Esophagus (tissue), 2 donors: ENCODE results near the gene UBXN6. TPM values are rescaled to one million over a fixed set of nuclear protein-coding genes. Genes with fewer than 3 reads are reported as not detected.

Experiments
- H3K27ac ChIP-seq, 2 donors: one replicate each; pipeline ENCODE4 v1.5.1; 2013; ENCODE audit warnings: low read depth in 2 of 2, mild to moderate bottlenecking in 2 of 2, inconsistent platforms in 1 of 2, low read length in 1 of 2, moderate library complexity in 1 of 2
- H3K27me3 ChIP-seq, 2 donors: one replicate each; pipeline ENCODE4 v1.6.1; 2013; ENCODE audit warnings: low read length in 2 of 2, control low read depth in 1 of 2, mild to moderate bottlenecking in 1 of 2; ENCODE audit not compliant: insufficient read depth in 2 of 2, control insufficient read depth in 1 of 2
- H3K36me3 ChIP-seq, 2 donors: one replicate each; pipeline ENCODE4 v1.6.1; 2013; ENCODE audit warnings: low read length in 1 of 2; ENCODE audit not compliant: control insufficient read depth in 2 of 2, insufficient read depth in 2 of 2
- H3K4me1 ChIP-seq, 2 donors: one replicate each; pipeline ENCODE4 v1.6.1; 2013; ENCODE audit warnings: low read length in 1 of 2; ENCODE audit not compliant: control insufficient read depth in 2 of 2, insufficient read depth in 2 of 2
- H3K4me3 ChIP-seq, 2 donors: one replicate each; pipeline ENCODE4 v1.5.1; 2013; ENCODE audit warnings: low read length in 2 of 2, mild to moderate bottlenecking in 2 of 2, low read depth in 1 of 2, moderate library complexity in 1 of 2
- H3K9me3 ChIP-seq, 2 donors: one replicate each; pipeline ENCODE4 v1.6.1; 2013; ENCODE audit warnings: mild to moderate bottlenecking in 2 of 2, low read depth in 1 of 2, low read length in 1 of 2, moderate library complexity in 1 of 2; ENCODE audit not compliant: control insufficient read depth in 2 of 2, insufficient read depth in 1 of 2
- WGBS, 2 donors: extraction: QIAGEN DNeasy Blood & Tissue Kit; methylation state at CpG; one replicate each; pipeline ENCODE4 v1.1.7; 2013; 5-methylcytosine and 5-hydroxymethylcytosine counted together
- polyA plus RNA-seq, 2 donors: library from polyadenylated mRNA; stranded (reverse); fragments of 200-250 nt; gene quantifications; one replicate each; pipeline ENCODE4 v1.2.3, GENCODE V29; 2013
- donor health status: healthy with polysubstance abuse.
- donor health status: Bipolar disorder and iron deficiency.

Gene UBXN6
- polyA plus RNA-seq, 2 donors: 71.3 to 82.8 TPM

GRCh38 chr19:4413588-4413987 is 44.0 kb downstream of the UBXN6 start:
- H3K4me1 ChIP-seq: no peaks in the 10 kb centered on the region
- no peak overlapping the region for H3K27ac ChIP-seq
- no peak overlapping the region for H3K4me3 ChIP-seq
- 95 to 96% methylated on average over 3 of the region's 3 CpGs for WGBS, 2 donors
- peaks cover 0 to 9% of the 10 kb centered on the region in 2 donors for H3K36me3 ChIP-seq
- no peaks in the 10 kb centered on the region for H3K9me3 ChIP-seq
- no peaks in the 10 kb centered on the region for H3K27me3 ChIP-seq

GRCh38 chr19:4409123-4409933 is 48.3 kb downstream of the UBXN6 start:
- H3K4me1 ChIP-seq: no peaks in the 10 kb centered on the region
- 92% methylated on average over 23 of the region's 23 CpGs for WGBS, 2 donors
- no peak overlapping the region for H3K27ac ChIP-seq
- H3K36me3 ChIP-seq: peaks cover 0 to 9% of the 10 kb centered on the region in 2 donors
- no peak overlapping the region for H3K4me3 ChIP-seq
- H3K9me3 ChIP-seq: no peaks in the 10 kb centered on the region
- no peaks in the 10 kb centered on the region for H3K27me3 ChIP-seq

- H3K36me3 ChIP-seq: peaks cover 0 to 6% of the 10 kb centered on the region in 2 donors
- no peak overlapping the region for H3K4me3 ChIP-seq
- no peaks in the 10 kb centered on the region for H3K27me3 ChIP-seq
- peaks cover 0 to 7% of the 10 kb centered on the region in 2 donors for H3K4me1 ChIP-seq
- WGBS, 2 donors: 93% methylated on average over 7 of the region's 7 CpGs
- H3K27ac ChIP-seq: no peak overlapping the region
- H3K9me3 ChIP-seq: no peaks in the 10 kb centered on the region
Measured at GRCh38 chr19:4406626-4407025, 51.0 kb downstream of the UBXN6 start.

GRCh38 chr19:4405977-4406376 is 51.6 kb downstream of the UBXN6 start:
- H3K4me3 ChIP-seq: no peak overlapping the region
- no peaks in the 10 kb centered on the region for H3K27me3 ChIP-seq
- no peaks in the 10 kb centered on the region for H3K9me3 ChIP-seq
- peaks cover 0 to 9% of the 10 kb centered on the region in 2 donors for H3K4me1 ChIP-seq
- H3K36me3 ChIP-seq: peaks cover 0 to 6% of the 10 kb centered on the region in 2 donors
- H3K27ac ChIP-seq: no peak overlapping the region
- 87 to 89% methylated on average over 8 of the region's 8 CpGs for WGBS, 2 donors

GRCh38 chr19:4403005-4403761 is 54.4 kb downstream of the UBXN6 start:
- peak overlapping the region; percentile 75 to 80 for H3K4me3 ChIP-seq
- no peaks in the 10 kb centered on the region for H3K36me3 ChIP-seq
- peaks cover 0 to 12% of the 10 kb centered on the region in 2 donors for H3K4me1 ChIP-seq
- H3K27ac ChIP-seq: peak overlapping the region; percentile 30 to 66
- H3K27me3 ChIP-seq: no peaks in the 10 kb centered on the region
- no peaks in the 10 kb centered on the region for H3K9me3 ChIP-seq
- 9% methylated on average over 32 of the region's 32 CpGs for WGBS, 2 donors

GRCh38 chr19:4402171-4403004 is 55.2 kb downstream of the UBXN6 start, which contains the start of gene CHAF1A:
CHAF1A (plus strand) TSS chr19:4402640; CDS start chr19:4402763, 123 bp downstream.
- WGBS, 2 donors: 0% methylated on average over 46 to 84 of the region's 84 CpGs
- peak within 1 kb of the TSS; percentile 66 to 91 for H3K27ac ChIP-seq
- H3K27me3 ChIP-seq: no peaks in the 10 kb centered on the region
- H3K36me3 ChIP-seq: no peaks in the 10 kb centered on the region
- H3K4me3 ChIP-seq: peak within 1 kb of the TSS; percentile 75 to 80
- peaks cover 3 to 12% of the 10 kb centered on the region in 2 donors for H3K4me1 ChIP-seq
- no peaks in the 10 kb centered on the region for H3K9me3 ChIP-seq

GRCh38 chr19:4401769-4402170 is 55.8 kb downstream of the UBXN6 start:
- Histone ChIP-seq H3K4me1 (peaks cover 7 to 14% of the 10 kb centered on the region in 2 donors), H3K27me3 (no peaks in the 10 kb centered on the region)

GRCh38 chr19:4400135-4400936 is 57.3 kb downstream of the UBXN6 start, which contains the start of gene SH3GL1:
SH3GL1 (minus strand) TSS chr19:4400547; CDS start chr19:4400368, 179 bp downstream.
- Histone ChIP-seq H3K27ac (peak within 1 kb of the TSS; percentile 90), H3K4me1 (peaks cover 7 to 14% of the 10 kb centered on the region in 2 donors), H3K27me3 (no peaks in the 10 kb centered on the region), H3K36me3 (peaks cover 0 to 6% of the 10 kb centered on the region in 2 donors), H3K9me3 (no peaks in the 10 kb centered on the region), H3K4me3 (peak within 1 kb of the TSS; percentile 70 to 74)
- WGBS, 2 donors: 1% methylated on average over 70 to 90 of the region's 90 CpGs

More at GRCh38 chr19:4401769-4402170, 55.8 kb downstream of the UBXN6 start:
- Histone ChIP-seq H3K9me3 (no peaks in the 10 kb centered on the region), H3K36me3 (peaks cover 0 to 5% of the 10 kb centered on the region in 2 donors), H3K4me3 (peak overlapping the region in 1 of 2 donors; percentile 41), H3K27ac (peak overlapping the region; percentile 6 to 91)
- 0 to 1% methylated on average over 8 of the region's 8 CpGs for WGBS, 2 donors
